Measurements from ENCODE around the gene DENND4A.

- TF ChIP-seq POLR2A (conservative IDR thresholded peaks at IDR 0.05), result no peak
- no peak for TF ChIP-seq CTCF (IDR thresholded peaks at IDR 0.05 in 2 of 3, conservative IDR thresholded peaks at IDR 0.05 in 1 of 3; ENCODE audit: insufficient read depth in 2 of 3, low read depth in 1 of 3, low read length in 3 of 3)
- TF ChIP-seq ZBTB43 (CRISPR knock-in tag; IDR thresholded peaks at IDR 0.05), result no peak
Measured at GRCh38 chr15:65819563-65819960, 27.5 kb upstream of the DENND4A start.
